ENCODE measurements around the gene DNAJC18.
"Not testable (repeated sequence)": the region's sequence is repeated elsewhere in the genome, so short reads cannot be mapped to it uniquely, and the experiment has no call there.

DNAJC18 gene

GRCh38 chr5:139439013-139439903 is at the start of gene DNAJC18:
DNAJC18 (minus strand) TSS chr5:139439525; CDS start chr5:139439445, 80 bp downstream.
- DNase-seq (ENCODE audit: low spot score): peak; percentile 90

DNA sequence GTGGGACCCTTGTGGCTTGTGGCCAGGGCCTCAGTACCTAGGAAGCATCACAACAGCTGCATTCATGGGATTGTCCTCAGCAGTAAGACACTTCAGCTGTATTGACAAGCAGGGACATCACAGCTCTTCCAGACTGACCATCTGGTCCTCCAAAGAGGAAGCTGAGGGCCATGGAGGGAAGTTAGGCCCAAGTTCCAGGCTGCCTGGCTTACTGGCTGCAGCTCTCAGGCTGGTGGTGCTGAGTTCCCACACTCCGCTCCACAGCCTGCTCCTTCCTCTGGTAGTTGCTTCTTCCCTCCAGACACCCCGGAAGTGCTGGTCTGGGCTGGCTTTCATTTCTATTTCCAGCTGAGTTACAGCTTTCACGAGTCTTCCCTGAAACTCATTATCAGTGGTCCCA is 48.9 kb upstream of the DNAJC18 start:
- DNase-seq (ENCODE audit: low spot score): no peak

DNA sequence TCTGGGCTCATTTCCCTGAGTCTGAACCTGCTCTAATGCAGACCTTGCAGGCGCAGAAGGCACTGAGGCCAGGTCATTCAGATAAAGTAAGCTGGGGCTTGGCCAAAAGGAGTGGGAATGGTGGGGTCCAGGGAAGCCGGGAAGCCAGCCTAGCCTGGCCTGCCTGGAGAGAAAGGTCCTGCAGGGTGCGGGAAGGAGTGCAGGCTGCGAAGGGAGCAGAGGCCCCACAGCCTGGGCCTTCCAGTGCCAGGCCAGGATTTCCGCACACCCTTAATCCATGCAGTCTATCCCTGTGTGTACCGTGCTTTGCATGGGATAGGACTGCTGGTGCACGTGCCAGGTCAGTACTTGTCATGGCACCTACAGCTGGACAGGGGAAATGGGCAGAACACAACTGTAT is 46.9 kb upstream of the DNAJC18 start:
- no peak for DNase-seq (ENCODE audit: low spot score)

DNA sequence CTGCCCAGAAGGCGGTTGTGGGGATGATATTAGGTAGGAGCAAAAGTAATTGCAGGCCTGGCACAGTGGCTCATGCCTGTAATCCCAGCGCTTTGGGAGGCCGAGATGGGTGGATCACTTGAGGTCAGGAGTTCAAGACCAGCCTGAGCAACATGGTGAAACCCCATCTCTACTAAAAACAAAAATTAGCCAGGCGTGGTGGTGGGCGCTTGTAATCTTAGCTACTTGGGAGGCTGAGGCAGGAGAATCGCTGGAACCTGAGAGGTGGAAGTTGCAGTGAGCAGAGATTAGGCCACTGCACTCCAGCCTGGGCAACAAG is 43.5 kb upstream of the DNAJC18 start:
- DNase-seq (ENCODE audit: low spot score): not testable (repeated sequence)

GRCh38 chr5:139482050-139482889 is 42.9 kb upstream of the DNAJC18 start, which contains the start of gene STING1:
STING1 (minus strand) TSS chr5:139482758; CDS start chr5:139481704, 1,054 bp downstream.
- no peak for DNase-seq (ENCODE audit: low spot score)

GRCh38 chr5:139481580-139482049 is 42.3 kb upstream of the DNAJC18 start:
- DNase-seq (ENCODE audit: low spot score): no peak

DNA sequence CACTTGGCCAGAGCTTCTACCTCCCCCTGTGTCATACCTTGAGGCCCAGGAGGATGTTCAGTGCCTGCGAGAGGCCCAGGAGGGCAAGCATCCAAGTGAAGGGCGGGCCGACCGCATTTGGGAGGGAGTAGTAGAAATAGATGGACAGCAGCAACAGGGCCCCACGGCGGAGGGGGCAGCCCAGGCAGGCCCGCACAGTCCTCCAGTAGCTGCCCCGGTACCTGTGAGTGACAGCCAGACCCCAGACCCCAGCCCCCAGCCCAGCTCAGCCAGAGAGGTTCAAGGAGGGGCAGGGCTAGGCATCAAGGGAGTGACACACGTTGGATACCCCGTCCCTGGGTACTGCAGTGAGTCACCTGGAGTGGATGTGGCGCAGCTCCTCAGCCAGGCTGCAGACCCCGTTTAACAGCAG is 41.8 kb upstream of the DNAJC18 start:
- no peak for DNase-seq (ENCODE audit: low spot score)

- not testable (repeated sequence) for DNase-seq (ENCODE audit: low spot score)
Observed at GRCh38 chr5:139479729-139480128, 40.4 kb upstream of the DNAJC18 start.

GRCh38 chr5:139478657-139479423 is 39.5 kb upstream of the DNAJC18 start:
- not testable (repeated sequence) for DNase-seq (ENCODE audit: low spot score)

DNA sequence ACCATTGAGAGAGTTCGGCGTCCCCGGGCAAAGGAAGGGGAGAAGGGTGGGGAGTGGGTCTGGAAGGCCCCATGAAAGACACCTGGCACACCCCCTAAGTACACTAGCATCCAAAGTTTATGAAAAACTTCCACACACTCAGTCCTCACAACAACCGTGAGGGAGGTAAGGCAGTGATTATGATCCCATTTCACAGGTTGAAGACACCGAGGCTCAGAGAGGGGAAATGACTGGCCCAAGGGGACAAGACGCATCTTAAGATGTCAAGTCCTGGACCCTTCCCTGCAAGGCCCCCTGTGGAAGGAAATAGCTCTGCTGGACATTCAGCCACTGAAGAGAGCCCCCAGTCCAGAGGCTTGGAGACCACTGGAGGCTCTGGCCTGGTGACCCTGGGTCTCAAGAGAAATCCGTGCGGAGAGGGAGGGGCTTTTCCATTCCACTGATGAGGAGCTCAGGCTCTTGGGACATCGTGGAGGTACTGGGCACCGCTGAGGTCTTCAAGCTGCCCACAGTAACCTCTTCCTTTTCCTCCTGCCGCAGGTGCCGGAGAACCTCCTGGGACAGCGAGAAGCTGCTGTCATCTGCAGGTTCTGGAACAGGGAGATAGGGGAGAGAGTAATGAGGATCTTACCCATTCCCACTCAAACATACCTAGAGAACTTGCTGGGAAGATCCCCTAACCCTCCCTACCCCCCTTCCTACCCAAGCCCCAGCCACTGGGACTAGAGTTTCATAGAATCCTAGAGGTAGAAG is 36.7 kb upstream of the DNAJC18 start:
- no peak for DNase-seq (ENCODE audit: low spot score)

DNA sequence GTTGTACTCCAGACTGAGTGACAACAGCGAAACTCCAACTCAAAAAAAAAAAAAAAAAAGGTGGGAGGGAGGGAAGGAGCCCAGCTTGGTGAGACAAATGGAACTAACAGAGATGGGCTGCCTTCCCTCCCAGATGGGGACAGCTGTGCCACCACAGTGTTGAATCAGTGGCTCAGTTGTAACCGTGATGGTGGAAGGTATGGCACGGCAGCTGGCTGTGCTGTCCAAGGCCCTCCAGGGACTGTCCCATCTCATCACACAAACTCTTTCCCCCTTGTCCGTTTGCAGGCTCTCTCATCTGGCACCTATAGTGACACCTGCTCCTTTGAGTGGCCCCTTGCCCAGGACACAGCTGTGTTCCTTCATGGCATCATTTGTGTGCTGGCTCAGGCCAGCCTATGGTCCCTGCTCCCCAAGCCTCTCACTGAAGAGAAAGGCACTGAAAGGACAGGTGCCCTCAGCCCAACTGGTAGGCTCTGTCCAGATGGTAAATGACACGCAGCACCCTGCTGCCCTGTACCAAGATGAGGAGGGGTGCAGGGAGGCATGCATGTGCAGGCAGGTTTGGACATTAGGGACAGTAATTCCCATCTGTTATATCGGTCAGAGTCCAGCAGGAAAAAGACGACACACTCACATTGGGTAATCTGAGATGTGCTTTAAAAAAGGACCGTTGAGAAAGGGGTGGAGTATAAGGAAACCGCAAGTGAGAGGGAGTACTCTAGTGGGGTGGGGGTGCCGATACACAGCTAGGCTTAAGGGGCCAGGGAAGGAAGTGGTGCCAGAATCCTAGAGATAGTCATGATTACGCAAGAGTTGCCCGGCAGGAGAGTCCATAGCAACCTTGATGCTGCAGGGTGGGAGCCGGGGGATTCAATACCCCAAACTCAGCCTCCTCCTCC is 35.8 kb upstream of the DNAJC18 start:
- DNase-seq (ENCODE audit: low spot score): no peak

DNA sequence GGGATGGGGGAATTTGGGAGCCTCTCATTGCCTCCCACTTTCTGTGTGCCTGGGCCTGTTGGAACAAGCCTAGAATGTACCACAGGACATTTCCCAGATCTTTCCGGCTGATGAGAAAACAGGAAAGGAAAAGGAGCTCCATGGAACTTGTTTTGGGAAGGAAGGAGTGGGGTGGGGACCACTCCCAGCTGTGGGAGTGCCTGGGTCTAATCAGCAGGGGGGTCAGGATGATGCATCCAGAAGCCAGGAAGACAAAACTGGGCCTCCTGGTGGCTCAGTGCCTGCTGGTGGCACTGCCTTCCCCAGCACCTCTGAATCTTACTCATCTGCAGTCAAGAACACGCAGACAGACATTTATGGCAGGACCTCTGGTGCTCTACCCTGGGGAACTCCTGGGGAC is 34.2 kb upstream of the DNAJC18 start:
- DNase-seq (ENCODE audit: low spot score): no peak

GRCh38 chr5:139473105-139473504 is 33.8 kb upstream of the DNAJC18 start:
- DNase-seq (ENCODE audit: low spot score): no peak

- DNase-seq (ENCODE audit: low spot score): no peak
Observed at GRCh38 chr5:139472386-139473030, 33.2 kb upstream of the DNAJC18 start.

DNA sequence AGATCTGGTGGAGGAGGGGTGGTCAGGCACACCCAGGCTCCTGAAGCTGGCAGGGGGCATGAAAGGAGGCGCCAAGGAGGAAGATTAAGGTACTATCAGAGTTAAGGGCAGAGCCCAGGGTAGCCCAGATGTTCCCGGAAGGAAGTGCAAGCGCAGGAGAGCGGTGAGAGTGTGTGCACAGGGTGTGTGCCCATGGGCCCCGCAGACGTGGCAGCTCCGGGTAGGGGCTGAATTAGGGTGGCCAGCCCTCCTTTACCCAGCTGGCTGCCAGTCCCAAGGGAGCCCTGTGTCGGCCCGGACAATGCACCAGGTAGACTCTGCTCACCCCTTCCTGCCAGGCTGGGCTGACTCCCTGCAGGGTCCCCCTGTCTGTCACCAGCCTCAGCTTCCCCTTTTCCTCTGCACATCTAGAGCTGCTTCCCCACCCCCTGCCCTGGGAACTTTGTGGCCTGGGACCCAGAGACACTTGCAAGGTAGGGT is 31.5 kb upstream of the DNAJC18 start, which contains the start of gene SMIM33:
TSS of gene SMIM33 (plus strand) at position 184 of the 480 bp plus-strand sequence. CDS start at position 302, 118 bp downstream.
- no peak for DNase-seq (ENCODE audit: low spot score)

- DNase-seq (ENCODE audit: low spot score): no peak
Observed at GRCh38 chr5:139468421-139468931, 29.2 kb upstream of the DNAJC18 start.

GRCh38 chr5:139462586-139463276 is 23.4 kb upstream of the DNAJC18 start, which contains the start of gene ECSCR:
ECSCR (minus strand) TSS chr5:139462743; CDS start chr5:139462670, 73 bp downstream.
- no peak for DNase-seq (ENCODE audit: low spot score)

GRCh38 chr5:139461698-139462097 is 22.4 kb upstream of the DNAJC18 start:
- peak; percentile 27 for DNase-seq (ENCODE audit: low spot score)

All from RKO (cell line).